Tibial nerve (tissue), 4 donors: ENCODE results near the gene ATP11A. TPM values are rescaled to one million over a fixed set of nuclear protein-coding genes. Genes with fewer than 3 reads are reported as not detected.

Experiments
- DNase-seq, 2 donors: peaks; one replicate each; pipeline ENCODE4 v3.0.0-alpha.2; 2019; ENCODE audit warnings: low spot score in 2 of 2
- H3K27ac ChIP-seq, 4 donors: fragments of 200-600 bp; sonication (generic) in 3 of 4; one replicate each; pipeline ENCODE4 v1.5.1; 2017 to 2019; ENCODE audit warnings: mild to moderate bottlenecking in 1 of 4
- H3K27me3 ChIP-seq, 2 donors: fragments of 200-600 bp; sonication (generic) in 1 of 2; one replicate each; pipeline versions ENCODE4 v1.5.1 to v1.6.0; 2017 to 2019
- H3K36me3 ChIP-seq, 3 donors: fragments of 200-600 bp; sonication (generic); one replicate each; pipeline ENCODE4 v1.5.1; 2018 to 2019
- H3K4me1 ChIP-seq, 4 donors: fragments of 200-600 bp; sonication (generic) in 3 of 4; one replicate each; pipeline ENCODE4 v1.5.1; 2017 to 2019
- H3K4me3 ChIP-seq, 4 donors: fragments of 200-600 bp; sonication (generic) in 3 of 4; one replicate each; pipeline ENCODE4 v1.5.1; 2017 to 2019; ENCODE audit warnings: mild to moderate bottlenecking in 1 of 4, moderate library complexity in 1 of 4
- H3K9me3 ChIP-seq, 4 donors: fragments of 200-600 bp; sonication (generic) in 3 of 4; one replicate each; pipeline ENCODE4 v1.5.1; 2017 to 2019
- CTCF ChIP-seq, 5 experiments: fragments of 200-600 bp in 3 of 5; fragments of 450-650 bp in 2 of 5; sonication (generic) in 3 of 5; IDR thresholded peaks; one replicate each; pipeline ENCODE4 v1.5.1; 2016 to 2019; ENCODE audit warnings: antibody characterized with exemption in 5 of 5, mild to moderate bottlenecking in 3 of 5, moderate library complexity in 2 of 5
- EP300 ChIP-seq, 2 donors: sonication (generic); formaldehyde crosslinking; IDR thresholded peaks; one replicate each; pipeline ENCODE4 v1.6.1; 2017; ENCODE audit warnings: antibody characterized with exemption in 2 of 2, mild to moderate bottlenecking in 1 of 2
- POLR2A ChIP-seq, 2 donors: fragments of 450-650 bp; IDR thresholded peaks; one replicate each; pipeline ENCODE4 v1.6.1; 2017; ENCODE audit warnings: antibody characterized with exemption in 2 of 2, mild to moderate bottlenecking in 2 of 2, moderate library complexity in 2 of 2
- WGBS, 2 donors: methylation state at CpG; one replicate each; pipeline ENCODE4 v1.1.5; 2018; 5-methylcytosine and 5-hydroxymethylcytosine counted together
- total RNA-seq, 4 donors: library from RNA; depleted of rRNA; stranded (reverse); fragments of >200 nt; gene quantifications; one replicate each; pipeline ENCODE4 v1.1.0, GENCODE V29; 2016

Gene ATP11A
- total RNA-seq, 4 donors from 2014 or later = 24.7 to 61.5 (median 35.0) TPM

DNA sequence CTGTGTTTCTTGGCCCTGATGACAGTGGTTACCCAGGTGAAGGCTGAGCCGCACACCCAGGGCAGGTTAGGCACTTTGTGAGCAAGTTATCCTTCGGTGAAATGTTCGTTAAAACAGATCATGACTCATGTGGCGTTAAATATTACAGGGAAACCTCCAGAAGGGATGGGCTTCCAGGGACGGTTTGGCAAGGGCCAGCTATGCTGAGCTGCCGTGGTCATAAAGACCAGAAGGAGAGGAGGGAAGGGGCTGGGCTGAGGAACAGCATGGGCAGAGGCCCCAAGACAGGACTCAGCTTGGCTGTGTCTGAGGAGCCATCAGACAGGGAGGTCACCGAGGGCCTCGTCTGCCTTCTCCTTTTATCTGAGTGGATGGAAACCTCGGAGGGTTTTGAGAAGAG, 47.5 kb downstream of the ATP11A start:
- no peak overlapping the region for H3K27ac ChIP-seq
- WGBS, 2 donors = 93 to 94% methylated on average over 9 of the region's 9 CpGs
- no peak for DNase-seq

GRCh38 chr13:112738606-112739005, 48.8 kb downstream of the ATP11A start:
- DNase-seq = no peak
- no peaks in the 10 kb centered on the region for H3K9me3 ChIP-seq
- no peaks in the 10 kb centered on the region for H3K36me3 ChIP-seq
- TF ChIP-seq POLR2A (IDR thresholded peaks at IDR 0.05) (no peak), EP300 (IDR thresholded peaks at IDR 0.05) (no peak), CTCF (IDR thresholded peaks at IDR 0.05) (no peak)
- peaks cover 0 to 26% (median 3%) of the 10 kb centered on the region in 4 donors for H3K4me1 ChIP-seq
- 76 to 90% methylated on average over 7 of the region's 7 CpGs for WGBS, 2 donors
- H3K27me3 ChIP-seq = no peaks in the 10 kb centered on the region
- no peak overlapping the region for H3K4me3 ChIP-seq
- no peak overlapping the region for H3K27ac ChIP-seq

More for the DNA sequence above, 47.5 kb downstream of the ATP11A start:
- no peaks in the 10 kb centered on the region for H3K27me3 ChIP-seq
- TF ChIP-seq EP300 (IDR thresholded peaks at IDR 0.05) (no peak), CTCF (IDR thresholded peaks at IDR 0.05) (no peak), POLR2A (IDR thresholded peaks at IDR 0.05) (no peak)
- peaks cover 0 to 26% (median 3%) of the 10 kb centered on the region in 4 donors for H3K4me1 ChIP-seq
- H3K4me3 ChIP-seq = no peak overlapping the region
- H3K36me3 ChIP-seq = no peaks in the 10 kb centered on the region
- no peaks in the 10 kb centered on the region for H3K9me3 ChIP-seq

DNA sequence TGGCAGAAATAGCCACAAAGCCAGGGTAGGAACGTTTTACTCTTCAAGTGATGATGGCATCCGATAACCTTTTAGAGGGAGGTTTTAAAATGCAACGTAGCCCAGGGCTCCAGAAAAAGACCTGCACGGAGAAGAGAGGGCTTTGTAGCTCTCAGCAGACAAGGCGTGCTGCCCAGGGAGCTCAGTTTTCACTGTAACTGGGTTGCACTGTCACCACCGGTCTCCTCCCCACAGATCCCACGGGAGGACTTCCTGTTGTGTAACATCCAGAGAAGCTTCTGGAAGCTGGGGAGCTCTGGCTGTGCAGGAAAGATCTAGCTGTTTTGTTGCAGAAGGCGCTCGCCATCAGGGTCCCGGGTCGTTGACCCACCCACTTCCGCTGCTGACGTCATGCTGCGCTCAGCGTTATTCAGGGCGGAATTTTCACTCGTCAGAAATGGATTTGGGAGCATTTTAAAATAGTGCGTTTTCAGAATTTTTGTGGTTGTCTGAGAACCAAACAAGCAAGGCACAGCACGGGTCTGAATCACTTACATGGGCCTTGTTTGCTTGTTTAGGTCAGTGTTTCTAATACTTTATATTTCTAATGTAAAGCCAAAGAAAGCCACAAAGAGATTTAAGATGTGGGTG, 50.8 kb downstream of the ATP11A start:
- H3K27ac ChIP-seq = peak overlapping the region; percentile 66 to 94 (median 84)
- no peaks in the 10 kb centered on the region for H3K36me3 ChIP-seq
- H3K27me3 ChIP-seq = no peaks in the 10 kb centered on the region
- DNase-seq = peak; percentile 77 to 86
- TF ChIP-seq EP300 (IDR thresholded peaks at IDR 0.05) (peak; percentile 48 to 76), POLR2A (IDR thresholded peaks at IDR 0.05) (no peak), CTCF (IDR thresholded peaks at IDR 0.05) (no peak)
- WGBS, 2 donors = 53 to 60% methylated on average over 19 of the region's 19 CpGs
- H3K4me1 ChIP-seq = peaks cover 0 to 38% (median 7%) of the 10 kb centered on the region in 4 donors
- no peaks in the 10 kb centered on the region for H3K9me3 ChIP-seq
- peak overlapping the region in 1 of 4 donors; percentile 3 for H3K4me3 ChIP-seq

- H3K27ac ChIP-seq = peak overlapping the region; percentile 66 to 94 (median 84)
- H3K4me1 ChIP-seq = peaks cover 0 to 38% (median 7%) of the 10 kb centered on the region in 4 donors
- no peak for DNase-seq
- H3K9me3 ChIP-seq = no peaks in the 10 kb centered on the region
- WGBS, 2 donors = 75 to 84% methylated on average over 14 to 15 of the region's 15 CpGs
- H3K27me3 ChIP-seq = no peaks in the 10 kb centered on the region
- peak overlapping the region in 1 of 4 donors; percentile 3 for H3K4me3 ChIP-seq
- TF ChIP-seq CTCF (IDR thresholded peaks at IDR 0.05) (no peak), POLR2A (IDR thresholded peaks at IDR 0.05) (no peak), EP300 (IDR thresholded peaks at IDR 0.05) (no peak)
- H3K36me3 ChIP-seq = no peaks in the 10 kb centered on the region
Observed at GRCh38 chr13:112741185-112741755, 51.4 kb downstream of the ATP11A start.

DNA sequence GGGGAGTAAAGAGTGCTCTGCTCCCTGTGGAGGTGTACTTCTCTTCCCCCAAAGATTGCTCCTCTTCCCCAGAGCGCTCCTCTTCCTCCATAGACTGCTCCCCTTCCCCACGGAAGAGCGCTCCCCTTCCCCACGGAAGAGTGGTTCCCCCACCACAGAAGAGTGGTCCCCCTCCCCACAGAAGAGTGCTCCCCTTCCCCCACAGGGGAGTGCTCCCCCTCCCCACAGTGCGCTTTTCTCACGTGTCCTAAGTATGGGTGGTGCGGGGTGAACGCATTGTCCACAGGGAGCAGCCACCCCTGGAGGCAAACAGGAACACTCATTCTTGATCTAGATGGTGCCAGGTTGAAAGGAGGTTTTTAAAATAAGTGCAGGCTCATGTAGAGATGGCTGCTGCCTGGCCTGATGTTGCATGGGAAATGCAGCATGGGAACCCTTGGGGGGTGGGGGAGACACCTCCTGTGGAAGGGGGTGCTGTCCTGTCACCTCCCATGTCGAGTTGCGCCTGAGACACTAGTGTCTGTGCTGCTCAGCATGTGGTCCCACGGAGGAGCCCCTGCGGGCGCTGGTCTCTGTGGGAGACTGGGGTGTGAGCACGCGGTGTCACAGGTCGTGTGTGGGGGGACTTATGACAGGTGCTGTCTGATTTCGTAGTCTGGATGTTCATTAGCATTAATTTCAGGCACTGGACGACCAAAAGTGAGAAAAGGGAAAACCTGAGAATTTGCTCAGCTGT, 52.2 kb downstream of the ATP11A start:
- no peak for TF ChIP-seq CTCF (IDR thresholded peaks at IDR 0.05)
- no peak for TF ChIP-seq EP300 (IDR thresholded peaks at IDR 0.05)
- TF ChIP-seq POLR2A (IDR thresholded peaks at IDR 0.05) = no peak
- H3K27me3 ChIP-seq = no peaks in the 10 kb centered on the region
- H3K4me3 ChIP-seq = no peak overlapping the region
- no peaks in the 10 kb centered on the region for H3K9me3 ChIP-seq
- 91 to 92% methylated on average over 18 of the region's 18 CpGs for WGBS, 2 donors
- DNase-seq = no peak
- no peaks in the 10 kb centered on the region for H3K36me3 ChIP-seq
- H3K4me1 ChIP-seq = peaks cover 0 to 38% (median 7%) of the 10 kb centered on the region in 4 donors
- peak overlapping the region in 2 of 4 donors; percentile 78 to 89 for H3K27ac ChIP-seq
